Measurements from ENCODE around the gene TSPOAP1. TPM values are rescaled to one million over a fixed set of nuclear protein-coding genes. Genes with fewer than 3 reads are reported as not detected.

Gene TSPOAP1
- total RNA-seq, 4 donors from 2014 or later: 0.72 to 1.6 (median 1.0) TPM

- TF ChIP-seq POLR2A (IDR thresholded peaks at IDR 0.05) (no peak), CTCF (IDR thresholded peaks at IDR 0.05 in 4 of 5, conservative IDR thresholded peaks at IDR 0.05 in 1 of 5) (no peak)
- no peak for DNase-seq
- ATAC-seq: no peak
- Histone ChIP-seq H3K4me3 (no peak overlapping the region), H3K36me3 (no peaks in the 10 kb centered on the region), H3K9me3 (no peaks in the 10 kb centered on the region), H3K27me3 (no peaks in the 10 kb centered on the region), H3K27ac (no peak overlapping the region), H3K4me1 (no peaks in the 10 kb centered on the region)
- in situ Hi-C loops (cut with MboI; ENCODE audit: low sequenced_read_pairs in 4 of 4): loop anchor here in 1 of 4 donors (25.0 kb wide), 1 partner anchor 111 kb away; the partner anchor contains the start of gene RNF43
- intact Hi-C loops (cut with DNase I; ENCODE audit: low total_unique reads): no loop called here
Observed at GRCh38 chr17:58301504-58302150, 27.0 kb downstream of the TSPOAP1 start.

- no peak for TF ChIP-seq POLR2A (IDR thresholded peaks at IDR 0.05)
- no peak for TF ChIP-seq CTCF (IDR thresholded peaks at IDR 0.05 in 4 of 5, conservative IDR thresholded peaks at IDR 0.05 in 1 of 5)
- in situ Hi-C loops (cut with MboI; ENCODE audit: low sequenced_read_pairs in 4 of 4) (loop anchor here in 1 of 4 donors (25.0 kb wide), 1 partner anchor 112 kb away; the partner anchor contains the start of gene RNF43), intact Hi-C loops (cut with DNase I; ENCODE audit: low total_unique reads) (no loop called here)
Observed at GRCh38 chr17:58300336-58300735, 28.3 kb downstream of the TSPOAP1 start.

GRCh38 chr17:58294034-58294433 is 34.6 kb downstream of the TSPOAP1 start:
- no peaks in the 10 kb centered on the region for H3K36me3 ChIP-seq
- in situ Hi-C loops (cut with MboI; ENCODE audit: low sequenced_read_pairs in 4 of 4): no loop called here
- H3K27me3 ChIP-seq: peaks cover 0 to 3% (median under 1%) of the 10 kb centered on the region in 3 donors
- H3K27ac ChIP-seq: no peak overlapping the region
- intact Hi-C loops (cut with DNase I; ENCODE audit: low total_unique reads): no loop called here
- TF ChIP-seq CTCF (IDR thresholded peaks at IDR 0.05 in 4 of 5, conservative IDR thresholded peaks at IDR 0.05 in 1 of 5) (no peak), POLR2A (IDR thresholded peaks at IDR 0.05) (no peak)
- no peaks in the 10 kb centered on the region for H3K9me3 ChIP-seq
- DNase-seq (no peak), ATAC-seq (no peak)
- no peak overlapping the region for H3K4me3 ChIP-seq
- no peaks in the 10 kb centered on the region for H3K4me1 ChIP-seq

More at GRCh38 chr17:58300336-58300735, 28.3 kb downstream of the TSPOAP1 start:
- Histone ChIP-seq H3K4me3 (no peak overlapping the region), H3K4me1 (no peaks in the 10 kb centered on the region), H3K36me3 (no peaks in the 10 kb centered on the region), H3K9me3 (no peaks in the 10 kb centered on the region), H3K27ac (no peak overlapping the region), H3K27me3 (no peaks in the 10 kb centered on the region)
- DNase-seq: no peak
- no peak for ATAC-seq

GRCh38 chr17:58291246-58291645 is 37.3 kb downstream of the TSPOAP1 start:
- DNase-seq: no peak
- Histone ChIP-seq H3K4me1 (no peaks in the 10 kb centered on the region), H3K27ac (no peak overlapping the region), H3K36me3 (no peaks in the 10 kb centered on the region), H3K9me3 (no peaks in the 10 kb centered on the region), H3K4me3 (no peak overlapping the region), H3K27me3 (peaks cover 0 to 6% (median 4%) of the 10 kb centered on the region in 3 donors)
- no peak for ATAC-seq
- in situ Hi-C loops (cut with MboI; ENCODE audit: low sequenced_read_pairs in 4 of 4): no loop called here
- TF ChIP-seq POLR2A (IDR thresholded peaks at IDR 0.05): no peak
- TF ChIP-seq CTCF (IDR thresholded peaks at IDR 0.05 in 4 of 5, conservative IDR thresholded peaks at IDR 0.05 in 1 of 5): no peak
- intact Hi-C loops (cut with DNase I; ENCODE audit: low total_unique reads): no loop called here

Measured in gastrocnemius medialis (tissue), 4 donors.